ENCODE data around the gene AJAP1.

AJAP1 gene

GRCh38 chr1:4653796-4654725, at the start of gene AJAP1:
Gene AJAP1, plus strand, starts transcription at chr1:4654609. Its CDS starts 817 bp downstream, at chr1:4655426.
- no peak for TF ChIP-seq CTCF (IDR thresholded peaks at IDR 0.05; ENCODE audit: insufficient read depth, low read depth, low read length, missing control alignments)
- H3K4me3 ChIP-seq (ENCODE audit: low read depth, low read length), result no peak within 1 kb of the TSS
- DNase-seq (ENCODE audit: low read depth), result no peak

- H3K4me3 ChIP-seq (ENCODE audit: low read depth, low read length), result no peak overlapping the region
- no peak for TF ChIP-seq CTCF (IDR thresholded peaks at IDR 0.05; ENCODE audit: insufficient read depth, low read depth, low read length, missing control alignments)
Measured at GRCh38 chr1:4605158-4605557, 49.3 kb upstream of the AJAP1 start.

GRCh38 chr1:4611563-4612341, 42.7 kb upstream of the AJAP1 start:
- TF ChIP-seq CTCF (IDR thresholded peaks at IDR 0.05; ENCODE audit: insufficient read depth, low read depth, low read length, missing control alignments), result no peak
- no peak overlapping the region for H3K4me3 ChIP-seq (ENCODE audit: low read depth, low read length)
- DNase-seq (ENCODE audit: low read depth), result no peak

More at GRCh38 chr1:4605158-4605557, 49.3 kb upstream of the AJAP1 start:
- DNase-seq (ENCODE audit: low read depth), result no peak

- H3K4me3 ChIP-seq (ENCODE audit: low read depth, low read length), result no peak overlapping the region
- DNase-seq (ENCODE audit: low read depth), result no peak
- no peak for TF ChIP-seq CTCF (IDR thresholded peaks at IDR 0.05; ENCODE audit: insufficient read depth, low read depth, low read length, missing control alignments)
Measured at GRCh38 chr1:4612991-4613390, 41.4 kb upstream of the AJAP1 start.

- no peak for TF ChIP-seq CTCF (IDR thresholded peaks at IDR 0.05; ENCODE audit: insufficient read depth, low read depth, low read length, missing control alignments)
- no peak overlapping the region for H3K4me3 ChIP-seq (ENCODE audit: low read depth, low read length)
- no peak for DNase-seq (ENCODE audit: low read depth)
Measured at GRCh38 chr1:4613606-4614370, 40.6 kb upstream of the AJAP1 start.

- no peak for TF ChIP-seq CTCF (IDR thresholded peaks at IDR 0.05; ENCODE audit: insufficient read depth, low read depth, low read length, missing control alignments)
- no peak for DNase-seq (ENCODE audit: low read depth)
Measured at GRCh38 chr1:4614371-4615137, 39.9 kb upstream of the AJAP1 start.

More at GRCh38 chr1:4614371-4615137, 39.9 kb upstream of the AJAP1 start:
- no peak overlapping the region for H3K4me3 ChIP-seq (ENCODE audit: low read depth, low read length)

Measured in GM12865 (cell line).